Esophagus squamous epithelium (tissue), 4 donors: ENCODE data around the gene SLC25A29.

Experiments
- CTCF ChIP-seq, 6 experiments: fragments of 450-650 bp in 4 of 6; fragments of 200-600 bp in 2 of 6; sonication (generic) in 2 of 6; IDR thresholded peaks; one replicate each; pipeline ENCODE4 v1.5.1; 2016 to 2019; ENCODE audit warnings: antibody characterized with exemption in 6 of 6, mild to moderate bottlenecking in 4 of 6, moderate library complexity in 4 of 6
- POLR2A ChIP-seq, 4 donors: fragments of 450-650 bp; IDR thresholded peaks; one replicate each; pipeline ENCODE4 v1.6.1; 2017; ENCODE audit warnings: antibody characterized with exemption in 4 of 4, mild to moderate bottlenecking in 4 of 4, moderate library complexity in 3 of 4

GRCh38 chr14:100263141-100263540, 43.1 kb downstream of the SLC25A29 start:
- TF ChIP-seq CTCF (IDR thresholded peaks at IDR 0.05) (no peak), POLR2A (IDR thresholded peaks at IDR 0.05) (no peak)
